HEK293 (cell line): ENCODE measurements around the gene S100A13.
A peak's percentile ranks its signal among the peaks of the same experiment; 100 is the strongest.

ENCODE experiments used
- ATF2 ChIP-seq: fragments of 450-650 bp; formaldehyde crosslinking; IDR thresholded peaks from 2 replicates; pipeline ENCODE4 v1.5.1; 2016; ENCODE audit warnings: missing biosample characterization, missing genetic modification characterization, low read depth
- GLI2 ChIP-seq: fragments of 450-650 bp; formaldehyde crosslinking; IDR thresholded peaks from 2 replicates; pipeline ENCODE4; 2017; ENCODE audit warnings: missing biosample characterization, missing genetic modification characterization, low read depth, borderline replicate concordance
- HIC1 ChIP-seq: fragments of 450-650 bp; formaldehyde crosslinking; IDR thresholded peaks from 2 replicates; pipeline ENCODE4 v1.5.1; 2016; ENCODE audit warnings: missing biosample characterization, missing genetic modification characterization
- HOXD13 ChIP-seq: sonication (generic); formaldehyde crosslinking; IDR thresholded peaks from 2 replicates; pipeline ENCODE4 v1.8.0; 2022; ENCODE audit warnings: missing genetic modification reagents, borderline replicate concordance
- IKZF3 ChIP-seq: fragments of 450-650 bp; IDR thresholded peaks from 2 replicates; pipeline ENCODE4 v1.5.0; 2018; ENCODE audit warnings: missing biosample characterization, mild to moderate bottlenecking, missing genetic modification characterization, moderate library complexity
- KLF1 ChIP-seq: fragments of 450-650 bp; formaldehyde crosslinking; IDR thresholded peaks from 2 replicates; pipeline ENCODE4 v1.5.1; 2016; ENCODE audit warnings: missing biosample characterization, missing genetic modification characterization
- KLF16 ChIP-seq: fragments of 450-650 bp; formaldehyde crosslinking; IDR thresholded peaks from 2 replicates; pipeline ENCODE4 v1.5.1; 2017; ENCODE audit warnings: missing biosample characterization, missing genetic modification characterization
- KLF8 ChIP-seq: fragments of 450-650 bp; formaldehyde crosslinking; IDR thresholded peaks from 2 replicates; pipeline ENCODE4 v1.5.1; 2016; ENCODE audit warnings: missing biosample characterization, missing genetic modification characterization
- MEIS1 ChIP-seq: sonication (generic); formaldehyde crosslinking; IDR thresholded peaks from 2 replicates; pipeline ENCODE4 v1.8.1; 2022; ENCODE audit warnings: missing genetic modification reagents, mild to moderate bottlenecking, borderline replicate concordance
- MYNN ChIP-seq: fragments of 450-650 bp; formaldehyde crosslinking; IDR thresholded peaks from 2 replicates; pipeline ENCODE4 v1.5.1; 2016; ENCODE audit warnings: missing biosample characterization, missing genetic modification characterization, borderline replicate concordance
- OSR2 ChIP-seq: fragments of 450-650 bp; formaldehyde crosslinking; IDR thresholded peaks from 2 replicates; pipeline ENCODE4 v1.5.1; 2016; ENCODE audit warnings: missing biosample characterization, missing genetic modification characterization
- SCRT1 ChIP-seq: fragments of 450-650 bp; formaldehyde crosslinking; IDR thresholded peaks from 2 replicates; pipeline ENCODE4 v1.5.1; 2016; ENCODE audit warnings: missing biosample characterization, missing genetic modification characterization, borderline replicate concordance
- YY2 ChIP-seq: fragments of 450-650 bp; formaldehyde crosslinking; IDR thresholded peaks from 2 replicates; pipeline ENCODE4 v1.5.1; 2016; ENCODE audit warnings: missing biosample characterization, missing genetic modification characterization
- ZBTB17 ChIP-seq: fragments of 450-650 bp; formaldehyde crosslinking; IDR thresholded peaks from 2 replicates; pipeline ENCODE4 v1.5.1; 2016; ENCODE audit warnings: missing biosample characterization, missing genetic modification characterization
- ZBTB44 ChIP-seq: fragments of 450-650 bp; IDR thresholded peaks from 2 replicates; pipeline ENCODE4 v1.5.1; 2018; ENCODE audit warnings: missing biosample characterization, mild to moderate bottlenecking, missing genetic modification characterization
- ZFP37 ChIP-seq: fragments of 450-650 bp; formaldehyde crosslinking; IDR thresholded peaks from 2 replicates; pipeline ENCODE4 v1.5.1; 2016; ENCODE audit warnings: missing biosample characterization, missing genetic modification characterization
- ZNF155 ChIP-seq: fragments of 450-650 bp; formaldehyde crosslinking; IDR thresholded peaks from 2 replicates; pipeline ENCODE4 v1.5.1; 2016; ENCODE audit warnings: missing biosample characterization, missing genetic modification characterization
- ZNF157 ChIP-seq: fragments of 450-650 bp; formaldehyde crosslinking; IDR thresholded peaks from 2 replicates; pipeline ENCODE4 v1.5.1; 2016; ENCODE audit warnings: missing biosample characterization, missing genetic modification characterization
- ZNF221 ChIP-seq: fragments of 450-650 bp; formaldehyde crosslinking; IDR thresholded peaks from 2 replicates; pipeline ENCODE4 v1.5.1; 2017; ENCODE audit warnings: missing biosample characterization, missing genetic modification characterization, borderline replicate concordance
- ZNF280C ChIP-seq: fragments of 450-650 bp; formaldehyde crosslinking; IDR thresholded peaks from 2 replicates; pipeline ENCODE4 v1.5.1; 2016; ENCODE audit warnings: missing biosample characterization, missing genetic modification characterization
- ZNF391 ChIP-seq: fragments of 450-650 bp; formaldehyde crosslinking; IDR thresholded peaks from 2 replicates; pipeline ENCODE4 v1.5.1; 2016; ENCODE audit warnings: low read depth, missing biosample characterization, missing genetic modification characterization, borderline replicate concordance
- ZNF416 ChIP-seq: fragments of 450-650 bp; formaldehyde crosslinking; IDR thresholded peaks from 2 replicates; pipeline ENCODE4 v1.5.1; 2016; ENCODE audit warnings: missing biosample characterization, missing genetic modification characterization
- ZNF449 ChIP-seq: fragments of 450-650 bp; formaldehyde crosslinking; IDR thresholded peaks from 2 replicates; pipeline ENCODE4 v1.5.1; 2017; ENCODE audit warnings: missing biosample characterization, mild to moderate bottlenecking, missing genetic modification characterization, moderate library complexity
- ZNF48 ChIP-seq: fragments of 450-650 bp; formaldehyde crosslinking; IDR thresholded peaks from 2 replicates; pipeline ENCODE4 v1.5.1; 2016; ENCODE audit warnings: missing biosample characterization, missing genetic modification characterization
- ZNF529 ChIP-seq: fragments of 450-650 bp; formaldehyde crosslinking; IDR thresholded peaks from 2 replicates; pipeline ENCODE4 v1.5.1; 2017; ENCODE audit warnings: missing genetic modification characterization, missing biosample characterization; ENCODE audit not compliant: insufficient replicate concordance
- ZNF571 ChIP-seq: fragments of 450-650 bp; formaldehyde crosslinking; IDR thresholded peaks from 2 replicates; pipeline ENCODE4 v1.5.0; 2017; ENCODE audit warnings: missing biosample characterization, missing genetic modification characterization
- ZNF600 ChIP-seq: fragments of 450-650 bp; formaldehyde crosslinking; IDR thresholded peaks from 2 replicates; pipeline ENCODE4 v1.5.1; 2016; ENCODE audit warnings: missing biosample characterization, missing genetic modification characterization
- ZNF670 ChIP-seq: fragments of 450-650 bp; formaldehyde crosslinking; IDR thresholded peaks from 2 replicates; pipeline ENCODE4 v1.5.1; 2016; ENCODE audit warnings: missing biosample characterization, missing genetic modification characterization, low read depth
- ZNF701 ChIP-seq: fragments of 450-650 bp; formaldehyde crosslinking; IDR thresholded peaks from 2 replicates; pipeline ENCODE4 v1.5.1; 2016; ENCODE audit warnings: missing biosample characterization, missing genetic modification characterization
- ZNF777 ChIP-seq: fragments of 450-650 bp; formaldehyde crosslinking; IDR thresholded peaks from 2 replicates; pipeline ENCODE4 v1.5.1; 2017; ENCODE audit warnings: missing biosample characterization, missing genetic modification characterization, borderline replicate concordance
- ZNF843 ChIP-seq: fragments of 450-650 bp; formaldehyde crosslinking; IDR thresholded peaks from 2 replicates; pipeline ENCODE4 v1.5.1; 2016; ENCODE audit warnings: missing biosample characterization, missing genetic modification characterization

Gene S100A13

GRCh38 chr1:153633754-153634665 is 6.7 kb upstream of the S100A13 start, which contains the start of gene CHTOP (continued):
- peak; percentile 94 for TF ChIP-seq KLF16 (tag by site-specific recombination)
- TF ChIP-seq HOXD13 (CRISPR knock-in tag) = 0 out of 2 replicates have a peak, but pooled peaks have one; percentile 61
- no peak for TF ChIP-seq SCRT1 (tag by site-specific recombination)
- no peak for TF ChIP-seq ZNF529 (tag by site-specific recombination)
- no peak for TF ChIP-seq ZNF280C (tag by site-specific recombination)
- TF ChIP-seq ZNF670 (tag by site-specific recombination) = no peak
- no peak for TF ChIP-seq GLI2
- TF ChIP-seq ZNF777 (tag by site-specific recombination) = peak; percentile 89
- TF ChIP-seq ZNF391 = 0 out of 2 replicates have a peak, but pooled peaks have one; percentile 53
- TF ChIP-seq ZNF600 = peak; percentile 90
- TF ChIP-seq ZBTB17 (tag by site-specific recombination) = peak; percentile 90
- no peak for TF ChIP-seq ZNF48 (tag by site-specific recombination)
- no peak for TF ChIP-seq ZNF571 (tag by site-specific recombination)
- TF ChIP-seq MYNN (tag by site-specific recombination) = peak; percentile 14; the same call in 1 of the 2 replicates
- TF ChIP-seq ZNF221 (tag by site-specific recombination) = no peak
- peak; percentile 93 for TF ChIP-seq ZFP37 (tag by site-specific recombination)
- no peak for TF ChIP-seq ZNF416 (tag by site-specific recombination)
- TF ChIP-seq IKZF3 (tag by site-specific recombination) = no peak
- no peak for TF ChIP-seq HIC1
- peak; percentile 79; the same call in 1 of the 2 replicates for TF ChIP-seq ZNF843 (tag by site-specific recombination)
- peak; percentile 92 for TF ChIP-seq YY2 (tag by site-specific recombination)
- 0 out of 2 replicates have a peak, but pooled peaks have one; percentile 24 for TF ChIP-seq ZNF449
- peak; percentile 8; the same call in 1 of the 2 replicates for TF ChIP-seq ZBTB44 (tag by site-specific recombination)
- TF ChIP-seq ZNF155 = no peak
- no peak for TF ChIP-seq ZNF157
- peak; percentile 95 for TF ChIP-seq ATF2
- TF ChIP-seq OSR2 = peak; percentile 48; the same call in 1 of the 2 replicates
- peak; percentile 79 for TF ChIP-seq KLF1
- no peak for TF ChIP-seq MEIS1
- TF ChIP-seq KLF8 (tag by site-specific recombination) = peak; percentile 88
- TF ChIP-seq ZNF701 = no peak
